ENCODE measurements around the gene ARL5A.

DNA sequence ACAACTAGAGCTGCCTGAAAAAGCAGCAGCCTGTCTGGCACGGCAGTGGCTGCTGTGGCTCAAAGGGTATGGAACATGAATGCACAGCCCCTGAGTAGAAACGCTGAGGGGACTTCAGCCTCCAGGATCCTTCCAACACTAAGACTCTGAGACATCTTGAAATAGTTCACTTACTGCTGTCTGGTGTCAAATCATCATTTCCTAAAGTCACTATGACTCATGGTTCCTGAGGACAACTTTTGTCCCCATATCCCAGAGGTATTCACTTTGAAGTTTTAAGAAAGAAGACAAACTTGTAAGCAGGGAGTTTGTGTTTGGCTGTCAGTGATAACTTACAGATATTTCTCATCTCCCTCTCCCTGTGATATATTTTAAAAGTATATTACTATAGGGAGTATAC is 60.7 kb downstream of the ARL5A start:
- TF ChIP-seq FOXM1 (IDR thresholded peaks at IDR 0.05; ENCODE audit: borderline replicate concordance, low read depth) (no peak), TAF1 (IDR thresholded peaks at IDR 0.05; ENCODE audit: low read depth) (no peak), EP300 (IDR thresholded peaks at IDR 0.05; ENCODE audit: borderline replicate concordance) (no peak), ZBTB7A (IDR thresholded peaks at IDR 0.05; ENCODE audit: low read depth) (no peak), RAD21 (IDR thresholded peaks at IDR 0.05; ENCODE audit: low read depth) (no peak), CEBPB (IDR thresholded peaks at IDR 0.05) (no peak), CREB1 (IDR thresholded peaks at IDR 0.05; ENCODE audit: low read depth) (no peak), YY1 (IDR thresholded peaks at IDR 0.05; ENCODE audit: low read depth) (no peak)
- TF ChIP-seq, protein P1, sequence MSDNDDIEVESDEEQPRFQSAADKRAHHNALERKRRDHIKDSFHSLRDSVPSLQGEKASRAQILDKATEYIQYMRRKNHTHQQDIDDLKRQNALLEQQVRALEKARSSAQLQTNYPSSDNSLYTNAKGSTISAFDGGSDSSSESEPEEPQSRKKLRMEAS (IDR thresholded peaks at IDR 0.05), result no peak
- TF ChIP-seq, protein P2, sequence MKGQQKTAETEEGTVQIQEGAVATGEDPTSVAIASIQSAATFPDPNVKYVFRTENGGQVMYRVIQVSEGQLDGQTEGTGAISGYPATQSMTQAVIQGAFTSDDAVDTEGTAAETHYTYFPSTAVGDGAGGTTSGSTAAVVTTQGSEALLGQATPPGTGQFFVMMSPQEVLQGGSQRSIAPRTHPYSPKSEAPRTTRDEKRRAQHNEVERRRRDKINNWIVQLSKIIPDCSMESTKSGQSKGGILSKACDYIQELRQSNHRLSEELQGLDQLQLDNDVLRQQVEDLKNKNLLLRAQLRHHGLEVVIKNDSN (IDR thresholded peaks at IDR 0.05), result no peak
